GM12892 (cell line): Measurements from ENCODE around the gene HIVEP3.

Experiments used
- DNase-seq: peaks from one replicate; pipeline ENCODE4 v3.0.0; 2011; ENCODE audit not compliant: insufficient read length
- FAIRE-seq: peaks from 2 replicates; lab custom pipeline; 2011; peaks lifted over from hg19 to GRCh38; lab: Jason Lieb, UNC
- POLR2A ChIP-seq: IDR thresholded peaks from 2 replicates; pipeline ENCODE4 v1.6.1; 2011; ENCODE audit warnings: low read depth, low read length, control low read depth
- POLR2AphosphoS5 ChIP-seq: IDR thresholded peaks from 2 replicates; pipeline ENCODE4 v1.6.1; 2011; ENCODE audit warnings: low read depth, low read length, control low read depth
- TAF1 ChIP-seq: IDR thresholded peaks from 2 replicates; pipeline ENCODE4 v1.6.1; 2011; ENCODE audit warnings: low read depth, mild to moderate bottlenecking, control low read depth, low read length, borderline replicate concordance

HIVEP3 gene

GRCh38 chr1:41547336-41547735, 371.4 kb downstream of the HIVEP3 start:
- DNase-seq (no peak), FAIRE-seq (no peak)
- TF ChIP-seq POLR2AphosphoS5 (no peak), TAF1 (no peak), POLR2A (no peak)

- DNase-seq, result no peak
- no peak for TF ChIP-seq POLR2A
- no peak for TF ChIP-seq POLR2AphosphoS5
- TF ChIP-seq TAF1, result no peak
- no peak for FAIRE-seq
Observed at GRCh38 chr1:41546833-41547135, 371.9 kb downstream of the HIVEP3 start.

DNA sequence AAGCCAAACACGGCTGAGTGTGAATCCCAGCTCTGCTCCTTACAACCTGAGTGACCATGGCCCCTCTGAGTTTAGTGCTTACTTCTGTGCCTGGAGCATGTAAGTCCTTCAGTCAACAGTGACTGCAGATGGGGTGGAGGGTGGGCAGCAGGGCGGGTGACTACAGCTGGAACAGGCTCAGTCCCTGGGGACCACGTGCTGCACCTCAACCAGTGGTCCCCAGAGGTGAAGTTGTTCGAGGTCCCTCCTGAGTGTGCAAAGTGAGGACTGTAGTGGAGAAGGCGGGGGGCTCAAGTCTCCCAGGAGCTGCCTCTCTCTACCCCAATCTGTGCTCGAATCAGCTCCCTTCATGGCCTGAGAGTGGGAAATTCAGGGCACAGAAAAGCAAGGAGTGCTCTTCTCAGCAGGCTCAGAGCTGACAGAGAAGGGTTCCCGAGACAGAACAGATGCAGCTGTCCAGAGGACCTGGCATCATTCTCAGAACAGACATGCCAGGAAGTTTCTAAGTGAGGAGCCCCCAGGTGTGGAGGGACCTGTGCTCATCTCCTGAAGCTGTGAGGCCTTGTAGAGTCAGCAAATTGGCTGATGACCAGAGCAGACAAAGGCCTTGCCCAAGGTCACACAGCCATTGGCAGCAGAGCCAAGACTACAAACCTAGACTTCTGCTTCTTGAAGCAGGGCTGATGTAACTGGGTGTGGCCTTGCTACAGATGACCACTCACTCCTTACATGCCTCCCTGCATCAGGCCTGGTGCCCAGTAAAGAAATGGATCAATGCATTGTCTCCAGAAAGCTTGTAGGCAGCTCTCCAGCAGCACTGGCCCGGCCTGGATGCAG, 372.5 kb downstream of the HIVEP3 start:
- FAIRE-seq (no peak), DNase-seq (no peak)
- TF ChIP-seq POLR2A (no peak), TAF1 (no peak), POLR2AphosphoS5 (no peak)

GRCh38 chr1:41542196-41542930, 376.4 kb downstream of the HIVEP3 start:
- no peak for DNase-seq
- TF ChIP-seq POLR2A (no peak), TAF1 (no peak), POLR2AphosphoS5 (no peak)
- no peak for FAIRE-seq

GRCh38 chr1:41541592-41541952, 377.1 kb downstream of the HIVEP3 start:
- DNase-seq (no peak), FAIRE-seq (no peak)
- TF ChIP-seq POLR2AphosphoS5 (no peak), POLR2A (no peak), TAF1 (no peak)

DNA sequence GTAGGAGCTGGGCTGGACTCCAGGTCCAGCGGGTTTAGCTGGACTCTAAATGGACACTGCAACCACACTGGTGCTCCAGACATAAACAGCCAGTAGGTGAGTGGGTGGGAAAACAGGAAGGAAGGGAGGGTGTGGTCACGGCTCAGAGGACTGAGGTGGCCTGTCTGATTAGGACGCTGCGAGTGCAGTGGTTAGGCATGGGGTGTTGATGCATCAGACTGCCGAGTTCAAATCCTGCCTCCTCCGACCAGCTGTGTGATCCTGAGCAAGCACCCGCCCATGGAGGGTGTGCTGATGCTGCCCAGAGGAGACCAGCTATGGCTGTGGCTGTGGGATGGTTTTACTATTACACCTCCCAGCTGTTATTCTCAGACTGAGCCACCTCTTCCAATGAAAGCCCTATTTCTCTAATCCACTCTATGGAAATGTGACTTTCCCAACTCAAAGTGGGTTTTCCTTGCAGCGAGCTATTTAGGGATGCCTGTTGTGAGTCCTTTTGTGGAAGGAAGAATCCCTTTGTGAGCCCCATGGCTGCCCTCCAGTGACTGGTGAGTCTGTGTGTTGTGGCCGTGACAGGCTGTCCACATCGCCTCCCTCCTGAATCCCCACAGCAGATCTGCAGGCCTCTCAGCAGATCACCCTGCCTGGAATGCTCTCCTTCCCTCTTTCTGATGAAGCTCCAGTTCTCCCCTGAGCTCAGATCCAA, 377.7 kb downstream of the HIVEP3 start:
- DNase-seq (no peak), FAIRE-seq (peak; percentile 14)
- TF ChIP-seq TAF1 (no peak), POLR2A (no peak), POLR2AphosphoS5 (no peak)

DNA sequence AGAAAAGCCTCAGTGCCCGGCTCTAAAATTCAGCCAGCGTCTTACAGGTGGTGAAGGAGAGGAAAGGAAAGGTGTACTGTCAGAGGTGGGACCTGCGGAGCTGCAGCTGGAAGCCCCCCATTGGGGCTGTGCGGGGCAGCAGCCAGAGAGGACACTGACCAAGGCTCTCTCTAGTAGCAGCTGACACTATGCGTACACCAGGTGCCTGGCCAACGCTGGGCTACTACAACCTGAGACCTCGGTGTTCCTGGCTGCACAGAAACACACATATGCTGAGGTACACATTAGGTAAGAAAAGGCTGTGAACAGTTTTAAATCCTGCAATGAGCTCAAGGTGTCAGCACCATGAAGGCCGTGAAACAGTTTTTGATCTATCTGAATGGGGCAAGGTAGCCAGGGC, 378.7 kb downstream of the HIVEP3 start:
- TF ChIP-seq POLR2AphosphoS5, result no peak
- no peak for TF ChIP-seq POLR2A
- TF ChIP-seq TAF1, result no peak
- DNase-seq, result no peak
- FAIRE-seq, result no peak

DNA sequence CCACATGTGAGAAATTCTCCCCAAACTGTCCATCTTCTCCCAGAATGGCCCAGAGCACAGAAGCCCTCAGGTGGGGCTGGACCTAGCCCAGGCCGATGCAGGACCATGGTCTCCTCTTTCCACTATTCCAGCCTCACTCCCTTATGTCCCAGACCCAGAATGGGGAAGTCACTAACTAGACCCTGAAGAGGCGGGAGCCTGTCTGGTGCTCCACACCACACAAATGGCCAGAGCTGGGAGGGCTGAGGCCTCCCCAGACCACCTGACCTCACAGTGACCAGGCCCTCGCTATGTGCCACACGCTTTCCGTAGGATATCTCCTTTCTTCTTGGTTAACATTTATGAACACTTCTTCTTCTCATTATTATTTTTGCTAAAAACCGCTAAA, 379.3 kb downstream of the HIVEP3 start:
- TF ChIP-seq POLR2A (no peak), POLR2AphosphoS5 (no peak), TAF1 (no peak)
- no peak for DNase-seq
- FAIRE-seq, result no peak

DNA sequence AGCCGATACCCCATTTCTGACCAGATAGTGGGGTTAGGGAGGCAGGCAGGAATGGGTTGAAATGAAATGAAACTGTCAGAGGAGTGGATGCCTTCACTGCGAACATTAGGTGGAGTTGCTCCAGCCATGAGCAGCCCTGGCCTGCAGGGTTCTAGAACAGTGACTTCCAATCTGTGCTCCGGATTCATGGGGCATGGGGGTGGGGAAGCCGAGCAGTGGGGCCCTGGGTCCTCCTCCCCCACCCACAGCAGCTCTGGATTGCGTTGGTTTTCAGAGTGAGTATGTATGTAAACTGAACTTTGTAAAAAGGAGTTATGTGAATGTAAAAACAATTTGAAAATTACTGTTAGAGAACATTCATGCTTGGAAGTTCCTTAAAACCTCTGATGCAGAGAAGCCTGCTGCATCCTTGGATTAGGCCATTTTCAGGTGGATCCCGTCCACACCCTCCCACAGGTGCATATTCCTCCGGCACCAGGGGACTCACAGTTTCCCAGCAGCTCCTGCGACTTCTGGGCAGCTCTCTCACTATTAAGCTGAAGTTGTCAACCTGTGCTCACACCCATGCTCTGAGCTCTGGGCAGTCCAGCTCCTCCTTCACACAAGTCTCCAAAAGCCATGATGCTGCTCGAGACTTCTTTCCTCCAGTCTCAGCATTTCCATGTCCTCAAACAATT, 379.8 kb downstream of the HIVEP3 start:
- DNase-seq (no peak), FAIRE-seq (no peak)
- TF ChIP-seq TAF1 (no peak), POLR2AphosphoS5 (no peak), POLR2A (no peak)

GRCh38 chr1:41537788-41538351, 380.9 kb downstream of the HIVEP3 start:
- DNase-seq (no peak), FAIRE-seq (no peak)
- no peak for TF ChIP-seq POLR2A
- no peak for TF ChIP-seq POLR2AphosphoS5
- no peak for TF ChIP-seq TAF1
